DND-41 (cell line): ENCODE data around the gene FKBP8.

Experiments
- ATAC-seq: fragments of 200-7000 bp; cut with Tn5 transposase; 3 replicates; pipeline ENCODE4 v1.9.1; 2021; ENCODE audit warnings: low read depth; ENCODE audit not compliant: insufficient read depth
- DNase-seq: peaks from one replicate; pipeline ENCODE4 v3.0.0-alpha.2; 2020
- H2AFZ ChIP-seq: 2 replicates; pipeline ENCODE4 v1.6.0; 2012; ENCODE audit warnings: low read depth, low read length
- H3K27ac ChIP-seq: 2 replicates; pipeline ENCODE4 v1.5.1; 2012; ENCODE audit warnings: low read length, inconsistent platforms
- H3K27me3 ChIP-seq: fragments of 200-600 bp; sonication (generic); 2 replicates; pipeline ENCODE4 v1.6.0; 2012; ENCODE audit warnings: low read length, mild to moderate bottlenecking, inconsistent platforms; ENCODE audit not compliant: insufficient read depth, poor library complexity
- H3K36me3 ChIP-seq: 2 replicates; pipeline ENCODE4 v1.5.1; 2012; ENCODE audit warnings: low read length, inconsistent platforms; ENCODE audit not compliant: insufficient read depth
- H3K4me1 ChIP-seq: 2 replicates; pipeline ENCODE4 v1.5.1; 2012; ENCODE audit warnings: mild to moderate bottlenecking, low read length; ENCODE audit not compliant: insufficient read depth
- H3K4me2 ChIP-seq: 2 replicates; pipeline ENCODE4 v1.6.0; 2012; ENCODE audit warnings: mild to moderate bottlenecking, moderate library complexity, low read length, inconsistent platforms; ENCODE audit not compliant: insufficient read depth
- H3K4me3 ChIP-seq, 2 experiments: fragments of 200-600 bp in 1 of 2; shearing (Covaris generic) in 1 of 2; 2 replicates each; pipeline ENCODE4 v1.5.1; 2012 to 2016; ENCODE audit warnings: inconsistent platforms in 2 of 2, low read length in 2 of 2, mild to moderate bottlenecking in 2 of 2, low read depth in 1 of 2, moderate library complexity in 1 of 2
- H3K79me2 ChIP-seq: 2 replicates; pipeline ENCODE4 v1.6.0; 2012; ENCODE audit warnings: low read length, inconsistent platforms; ENCODE audit not compliant: insufficient read depth
- H3K9ac ChIP-seq: 2 replicates; pipeline ENCODE4 v1.6.0; 2012; ENCODE audit warnings: low read depth, mild to moderate bottlenecking, inconsistent platforms, low read length, moderate library complexity
- H3K9me3 ChIP-seq: 2 replicates; pipeline ENCODE4 v1.5.1; 2012; ENCODE audit warnings: low read length, moderate library complexity, mild to moderate bottlenecking, inconsistent platforms; ENCODE audit not compliant: insufficient read depth, severe bottlenecking
- H4K20me1 ChIP-seq: 2 replicates; pipeline ENCODE4 v1.6.0; 2012; ENCODE audit warnings: low read length; ENCODE audit not compliant: insufficient read depth
- CTCF ChIP-seq: IDR thresholded peaks from 2 replicates; pipeline ENCODE4 v1.5.1; 2012; ENCODE audit warnings: borderline replicate concordance, low read length, moderate library complexity, mild to moderate bottlenecking; ENCODE audit not compliant: poor library complexity, severe bottlenecking; ENCODE audit errors: extremely low read depth
- EZH2 ChIP-seq: IDR thresholded peaks from 3 replicates; pipeline ENCODE4 v1.6.1; 2012; ENCODE audit warnings: borderline replicate concordance, low read depth, mild to moderate bottlenecking, moderate library complexity, low read length, inconsistent platforms; ENCODE audit not compliant: severe bottlenecking

FKBP8 gene

GRCh38 chr19:18590273-18591272 is 47.2 kb upstream of the FKBP8 start:
- H2AFZ ChIP-seq, result no peak overlapping the region
- peaks cover 53% of the 10 kb centered on the region for H3K4me1 ChIP-seq
- peaks cover 14% of the 10 kb centered on the region for H3K79me2 ChIP-seq
- ATAC-seq (no peak), DNase-seq (peak; percentile 25)
- peak overlapping the region; percentile 81 for H3K4me2 ChIP-seq
- H4K20me1 ChIP-seq, result peaks cover 7% of the 10 kb centered on the region
- H3K9me3 ChIP-seq, result no peaks in the 10 kb centered on the region
- H3K4me3 ChIP-seq, result peak overlapping the region in 1 of 2 experiments; percentile 71; a peak in 1 of 4 replicates
- peaks cover 8% of the 10 kb centered on the region for H3K36me3 ChIP-seq
- H3K27me3 ChIP-seq, result no peaks in the 10 kb centered on the region
- no peak overlapping the region for H3K27ac ChIP-seq
- 0 out of 2 replicates have a peak overlapping the region, but pooled peaks have one; percentile 75 for H3K9ac ChIP-seq
- TF ChIP-seq EZH2, result no peak
- TF ChIP-seq CTCF, result peak; percentile 29

- Histone ChIP-seq H3K9ac (peak overlapping the region; percentile 75), H3K27ac (peak overlapping the region; percentile 85), H3K4me2 (peak overlapping the region; percentile 81), H3K4me1 (peaks cover 56% of the 10 kb centered on the region), H2AFZ (peak overlapping the region; percentile 82), H3K36me3 (peaks cover 8% of the 10 kb centered on the region), H3K79me2 (peaks cover 14% of the 10 kb centered on the region), H3K9me3 (no peaks in the 10 kb centered on the region), H3K27me3 (no peaks in the 10 kb centered on the region), H3K4me3 (peak overlapping the region; percentile 33 to 71), H4K20me1 (peaks cover 7% of the 10 kb centered on the region)
- ATAC-seq (peak; percentile 58), DNase-seq (peak; percentile 73)
- TF ChIP-seq EZH2 (no peak), CTCF (peak; percentile 27)
Observed at GRCh38 chr19:18589380-18590272, 46.3 kb upstream of the FKBP8 start.

GRCh38 chr19:18588611-18589379 is 45.4 kb upstream of the FKBP8 start, which contains the start of gene REX1BD:
Gene REX1BD (plus strand): TSS chr19:18588798. CDS start chr19:18588802, 4 bp downstream.
- Histone ChIP-seq H3K4me2 (peak within 1 kb of the TSS; percentile 81), H4K20me1 (peaks cover 7% of the 10 kb centered on the region), H3K4me1 (peaks cover 48% of the 10 kb centered on the region), H3K4me3 (peak within 1 kb of the TSS; percentile 33 to 71), H3K79me2 (peaks cover 14% of the 10 kb centered on the region), H3K27me3 (no peaks in the 10 kb centered on the region), H3K9me3 (no peaks in the 10 kb centered on the region), H3K36me3 (peaks cover 8% of the 10 kb centered on the region), H3K27ac (peak within 1 kb of the TSS; percentile 85), H2AFZ (peak within 1 kb of the TSS; percentile 82), H3K9ac (peak within 1 kb of the TSS; percentile 75)
- DNase-seq (peak; percentile 95), ATAC-seq (peak; percentile 81)
- TF ChIP-seq EZH2, result no peak
- TF ChIP-seq CTCF, result peak; percentile 87
